ENCODE measurements around the gene ADCY10. TPM values are rescaled to one million over a fixed set of nuclear protein-coding genes. Genes with fewer than 3 reads are reported as not detected.

The ADCY10 gene
- total and polyA plus RNA-seq, 2 of the 4 experiments (the other 2 are of a cell fraction), result under 0.01 to 0.03 TPM

GRCh38 chr1:167854184-167854583 is 59.8 kb downstream of the ADCY10 start:
- dilution Hi-C loops (cut with HindIII; ENCODE audit: low sequenced_read_pairs, unreplicated experiment) (no loop called here), intact Hi-C loops (cut with micrococcal nuclease) (no loop called here), in situ Hi-C loops (cut with MboI; ENCODE audit: low sequenced_read_pairs) (no loop called here)
- ChIA-PET CTCF (no interaction called here), POLR2A (ENCODE audit: unreplicated experiment) (no interaction called here)
- Histone ChIP-seq H3K23ac (ENCODE audit: low read depth, low read length) (no peak overlapping the region), H3K56ac (ENCODE audit: extremely low read depth, insufficient read depth, low read length) (no peak overlapping the region), H4K20me1 (ENCODE audit: insufficient read depth, low read length) (no peaks in the 10 kb centered on the region), H3K4ac (ENCODE audit: low read depth, low read length) (no peak overlapping the region), H4K91ac (ENCODE audit: insufficient read depth, low read depth, low read length) (no peak overlapping the region), H3K4me2 (ENCODE audit: low read depth, low read length) (no peak overlapping the region), H3K36me3 (ENCODE audit: control insufficient read depth, insufficient read depth, low read length) (no peaks in the 10 kb centered on the region), H3K27me3 (ENCODE audit: control insufficient read depth, insufficient read depth, low read length) (no peaks in the 10 kb centered on the region), H3K14ac (replicated peaks; ENCODE audit: low read depth, low read length) (no peak overlapping the region), H3K4me1 (ENCODE audit: control insufficient read depth, insufficient read depth, low read length) (no peaks in the 10 kb centered on the region), H4K8ac (ENCODE audit: low read depth in 2 of 2, low read length in 2 of 2) (no peak overlapping the region), H3K9me3 (ENCODE audit: control insufficient read depth, insufficient read depth, low read length) (no peaks in the 10 kb centered on the region), H3K4me3 (ENCODE audit: insufficient read depth, low read depth, low read length) (no peak overlapping the region), H3K9me1 (ENCODE audit: insufficient read depth, low read length) (no peaks in the 10 kb centered on the region), H3K9ac (ENCODE audit: low read depth, low read length) (no peak overlapping the region), H2BK20ac (ENCODE audit: low read depth, low read length) (no peak overlapping the region), H3K79me1 (ENCODE audit: low read depth in 1 of 2, low read length in 2 of 2) (no peaks in the 10 kb centered on the region), H2AK5ac (ENCODE audit: low read depth, low read length) (no peak overlapping the region), H2AK9ac (replicated peaks; ENCODE audit: low read depth, low read length, poor library complexity) (no peak overlapping the region), H2AFZ (replicated peaks; ENCODE audit: low read length, poor library complexity) (no peak overlapping the region), H2BK120ac (ENCODE audit: low read depth, low read length) (no peak overlapping the region), H3K27ac (ENCODE audit: insufficient read depth, low read length) (no peak overlapping the region), H3K18ac (ENCODE audit: low read depth, low read length) (no peak overlapping the region), H4K5ac (ENCODE audit: low read depth, low read length) (no peak overlapping the region), H2BK5ac (ENCODE audit: low read depth, low read length, poor library complexity, severe bottlenecking) (no peak overlapping the region), H2BK15ac (ENCODE audit: low read depth, low read length) (no peak overlapping the region)
- no peak for TF ChIP-seq CEBPB (IDR thresholded peaks at IDR 0.05; ENCODE audit: low read depth, low read length)
- TF ChIP-seq SMC3 (IDR thresholded peaks at IDR 0.05; ENCODE audit: low read depth, low read length), result no peak
- TF ChIP-seq POLR2A (IDR thresholded peaks at IDR 0.05; ENCODE audit: low read depth, low read length), result no peak
- TF ChIP-seq NFE2L2 (IDR thresholded peaks at IDR 0.05; ENCODE audit: low read depth, low read length), result no peak
- TF ChIP-seq CHD1 (IDR thresholded peaks at IDR 0.05; ENCODE audit: low read depth, low read length), result no peak
- no peak for TF ChIP-seq BHLHE40 (IDR thresholded peaks at IDR 0.05; ENCODE audit: low read depth, low read length)
- TF ChIP-seq RAD21 (IDR thresholded peaks at IDR 0.05; ENCODE audit: low read length), result no peak
- no peak for TF ChIP-seq ELK1 (IDR thresholded peaks at IDR 0.05; ENCODE audit: borderline replicate concordance, low read depth, low read length)
- no peak for TF ChIP-seq MXI1 (IDR thresholded peaks at IDR 0.05; ENCODE audit: borderline replicate concordance, low read depth, low read length)
- no peak for TF ChIP-seq MAZ (IDR thresholded peaks at IDR 0.05; ENCODE audit: borderline replicate concordance, low read depth, low read length)
- TF ChIP-seq, protein P1, sequence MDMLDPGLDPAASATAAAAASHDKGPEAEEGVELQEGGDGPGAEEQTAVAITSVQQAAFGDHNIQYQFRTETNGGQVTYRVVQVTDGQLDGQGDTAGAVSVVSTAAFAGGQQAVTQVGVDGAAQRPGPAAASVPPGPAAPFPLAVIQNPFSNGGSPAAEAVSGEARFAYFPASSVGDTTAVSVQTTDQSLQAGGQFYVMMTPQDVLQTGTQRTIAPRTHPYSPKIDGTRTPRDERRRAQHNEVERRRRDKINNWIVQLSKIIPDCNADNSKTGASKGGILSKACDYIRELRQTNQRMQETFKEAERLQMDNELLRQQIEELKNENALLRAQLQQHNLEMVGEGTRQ (IDR thresholded peaks at IDR 0.05; ENCODE audit: low read depth, low read length), result no peak
- no peak for TF ChIP-seq RCOR1 (IDR thresholded peaks at IDR 0.05; ENCODE audit: insufficient replicate concordance, low read length)
- TF ChIP-seq FOS (IDR thresholded peaks at IDR 0.05; ENCODE audit: low read depth, low read length), result no peak
- no peak for TF ChIP-seq MAFK (IDR thresholded peaks at IDR 0.05; ENCODE audit: low read depth, low read length)
- TF ChIP-seq, protein P2, sequence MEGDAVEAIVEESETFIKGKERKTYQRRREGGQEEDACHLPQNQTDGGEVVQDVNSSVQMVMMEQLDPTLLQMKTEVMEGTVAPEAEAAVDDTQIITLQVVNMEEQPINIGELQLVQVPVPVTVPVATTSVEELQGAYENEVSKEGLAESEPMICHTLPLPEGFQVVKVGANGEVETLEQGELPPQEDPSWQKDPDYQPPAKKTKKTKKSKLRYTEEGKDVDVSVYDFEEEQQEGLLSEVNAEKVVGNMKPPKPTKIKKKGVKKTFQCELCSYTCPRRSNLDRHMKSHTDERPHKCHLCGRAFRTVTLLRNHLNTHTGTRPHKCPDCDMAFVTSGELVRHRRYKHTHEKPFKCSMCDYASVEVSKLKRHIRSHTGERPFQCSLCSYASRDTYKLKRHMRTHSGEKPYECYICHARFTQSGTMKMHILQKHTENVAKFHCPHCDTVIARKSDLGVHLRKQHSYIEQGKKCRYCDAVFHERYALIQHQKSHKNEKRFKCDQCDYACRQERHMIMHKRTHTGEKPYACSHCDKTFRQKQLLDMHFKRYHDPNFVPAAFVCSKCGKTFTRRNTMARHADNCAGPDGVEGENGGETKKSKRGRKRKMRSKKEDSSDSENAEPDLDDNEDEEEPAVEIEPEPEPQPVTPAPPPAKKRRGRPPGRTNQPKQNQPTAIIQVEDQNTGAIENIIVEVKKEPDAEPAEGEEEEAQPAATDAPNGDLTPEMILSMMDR (conservative IDR thresholded peaks at IDR 0.05; ENCODE audit: low read depth, low read length), result no peak
- TF ChIP-seq RFX5 (IDR thresholded peaks at IDR 0.05; ENCODE audit: low read depth, low read length), result no peak
- ATAC-seq (ENCODE audit: low read depth) (no peak), DNase-seq (no peak)
- no TSS peak for BruUV-seq (replicated peaks)
- WGBS, 2 experiments (ENCODE audit: extremely low coverage in 2 of 2, insufficient read length in 1 of 2), result 96% methylated on average over 4 of the region's 5 CpGs; no CpG with 5 or more reads in 1 of the 2 experiments

Measured in IMR-90 (cell line).